ENCODE measurements around the gene TENM4. TPM values are rescaled to one million over a fixed set of nuclear protein-coding genes. Genes with fewer than 3 reads are reported as not detected.
A peak's percentile ranks its signal among the peaks of the same experiment; 100 is the strongest.

TENM4 gene
- total and polyA plus RNA-seq, 4 donors: 0.02 to 0.33 (median 0.14) TPM

DNA sequence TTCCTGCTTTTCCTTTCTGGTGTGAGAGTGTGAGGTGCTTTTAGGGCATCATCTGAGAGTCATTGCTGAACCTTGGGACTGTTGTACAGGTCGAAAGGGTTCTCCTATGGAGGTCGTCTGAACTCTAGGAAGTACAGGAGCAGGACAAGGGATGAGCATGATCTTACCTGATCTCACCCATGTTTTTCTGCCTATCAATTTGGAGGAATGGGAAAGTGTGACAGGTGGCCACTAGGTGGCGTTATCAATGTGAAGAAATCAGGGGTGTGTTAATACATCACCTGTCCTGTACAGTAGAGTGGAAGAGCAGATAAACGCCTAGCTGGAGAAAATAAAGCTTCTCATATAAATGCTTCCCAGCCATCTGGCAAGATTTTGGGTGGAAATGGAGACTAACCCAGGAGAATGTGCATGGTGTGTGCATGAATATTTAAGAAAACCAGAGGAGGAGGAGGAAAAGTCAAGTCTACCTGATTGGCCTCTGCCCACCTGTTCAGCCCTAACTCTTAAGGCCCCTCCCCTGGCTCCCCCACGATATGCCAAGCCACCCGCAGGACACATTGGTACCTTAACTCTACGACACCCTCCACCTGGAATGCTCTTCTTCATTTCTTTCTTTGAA is 794.2 kb downstream of the TENM4 start:
- H3K36me3 ChIP-seq (ENCODE audit: control insufficient read depth in 4 of 4, insufficient read depth in 3 of 4, low read depth in 1 of 4, low read length in 3 of 4): no peaks in the 10 kb centered on the region
- H3K9ac ChIP-seq (ENCODE audit: low read depth in 1 of 2, low read length in 2 of 2): no peak overlapping the region
- peak; percentile 51 for DNase-seq (ENCODE audit: low spot score)
- no peaks in the 10 kb centered on the region for H3K9me3 ChIP-seq (ENCODE audit: control insufficient read depth in 4 of 4, low read length in 3 of 4)
- WGBS: 21% methylated on average over 7 of the region's 7 CpGs
- H3K27me3 ChIP-seq (ENCODE audit: control insufficient read depth in 4 of 4, insufficient read depth in 4 of 4, low read length in 3 of 4): no peaks in the 10 kb centered on the region
- TF ChIP-seq, protein P1, sequence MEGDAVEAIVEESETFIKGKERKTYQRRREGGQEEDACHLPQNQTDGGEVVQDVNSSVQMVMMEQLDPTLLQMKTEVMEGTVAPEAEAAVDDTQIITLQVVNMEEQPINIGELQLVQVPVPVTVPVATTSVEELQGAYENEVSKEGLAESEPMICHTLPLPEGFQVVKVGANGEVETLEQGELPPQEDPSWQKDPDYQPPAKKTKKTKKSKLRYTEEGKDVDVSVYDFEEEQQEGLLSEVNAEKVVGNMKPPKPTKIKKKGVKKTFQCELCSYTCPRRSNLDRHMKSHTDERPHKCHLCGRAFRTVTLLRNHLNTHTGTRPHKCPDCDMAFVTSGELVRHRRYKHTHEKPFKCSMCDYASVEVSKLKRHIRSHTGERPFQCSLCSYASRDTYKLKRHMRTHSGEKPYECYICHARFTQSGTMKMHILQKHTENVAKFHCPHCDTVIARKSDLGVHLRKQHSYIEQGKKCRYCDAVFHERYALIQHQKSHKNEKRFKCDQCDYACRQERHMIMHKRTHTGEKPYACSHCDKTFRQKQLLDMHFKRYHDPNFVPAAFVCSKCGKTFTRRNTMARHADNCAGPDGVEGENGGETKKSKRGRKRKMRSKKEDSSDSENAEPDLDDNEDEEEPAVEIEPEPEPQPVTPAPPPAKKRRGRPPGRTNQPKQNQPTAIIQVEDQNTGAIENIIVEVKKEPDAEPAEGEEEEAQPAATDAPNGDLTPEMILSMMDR (IDR thresholded peaks at IDR 0.05; ENCODE audit: low read depth, low read length, missing input control): peak; percentile 86
- TF ChIP-seq RAD21 (IDR thresholded peaks at IDR 0.05): peak; percentile 80 to 86
- TF ChIP-seq, protein P2, sequence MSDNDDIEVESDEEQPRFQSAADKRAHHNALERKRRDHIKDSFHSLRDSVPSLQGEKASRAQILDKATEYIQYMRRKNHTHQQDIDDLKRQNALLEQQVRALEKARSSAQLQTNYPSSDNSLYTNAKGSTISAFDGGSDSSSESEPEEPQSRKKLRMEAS (IDR thresholded peaks at IDR 0.05): no peak
- H3K4me1 ChIP-seq (ENCODE audit: control insufficient read depth in 4 of 4, insufficient read depth in 4 of 4, low read length in 3 of 4): no peaks in the 10 kb centered on the region
- H3K4me3 ChIP-seq (ENCODE audit: low read depth in 1 of 3, low read length in 3 of 3): no peak overlapping the region
- no peak overlapping the region for H3K27ac ChIP-seq (ENCODE audit: low read depth in 1 of 2, low read length in 2 of 2)

DNA sequence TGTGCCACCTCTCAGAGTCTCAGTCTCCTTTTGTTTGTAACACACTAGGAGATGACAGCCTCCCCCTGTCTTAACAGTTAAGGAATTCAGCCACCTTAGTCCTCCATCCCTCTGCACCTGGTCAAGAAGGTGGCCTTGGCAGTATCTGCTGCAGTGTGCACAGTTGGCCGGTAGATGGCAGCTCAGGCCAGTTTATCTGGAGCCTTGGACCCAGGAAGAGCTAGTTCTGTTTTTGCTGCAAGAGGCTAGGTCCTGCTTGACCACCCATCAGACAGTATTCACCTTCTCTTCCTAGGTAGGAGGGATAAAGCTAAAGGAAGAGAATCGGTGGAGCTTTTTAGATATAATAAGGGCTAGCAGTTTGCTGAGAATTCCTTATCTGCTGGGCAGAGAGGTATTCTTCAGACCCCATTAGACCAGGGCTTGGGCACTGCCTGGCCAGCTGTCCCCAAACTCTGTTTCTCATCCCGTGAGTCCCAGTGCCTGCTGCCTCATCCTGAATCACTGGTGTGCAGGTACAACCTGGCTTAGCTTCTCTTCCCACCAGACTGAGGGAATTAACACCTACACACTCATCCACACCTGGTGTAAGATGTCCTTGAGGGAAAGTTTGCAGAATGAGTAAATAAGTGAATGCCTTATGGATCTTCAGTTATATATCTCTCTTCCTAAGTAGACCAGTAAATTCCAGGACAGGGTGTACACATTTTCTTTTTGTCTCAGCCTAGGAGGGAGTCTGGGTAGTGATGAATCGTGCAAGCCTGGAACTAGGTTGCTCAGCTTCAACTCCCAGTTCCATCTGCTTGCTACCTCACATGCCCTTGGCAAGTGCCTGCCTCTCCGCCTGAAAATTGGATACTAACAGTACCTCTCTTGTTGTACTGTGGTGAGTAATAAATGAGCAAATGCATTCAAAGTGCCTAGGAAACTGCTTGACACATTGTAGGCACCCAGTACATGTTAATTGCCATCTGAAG is 795.3 kb downstream of the TENM4 start:
- WGBS: 39% methylated on average over 5 of the region's 5 CpGs
- no peaks in the 10 kb centered on the region for H3K27me3 ChIP-seq (ENCODE audit: control insufficient read depth in 4 of 4, insufficient read depth in 4 of 4, low read length in 3 of 4)

DNA sequence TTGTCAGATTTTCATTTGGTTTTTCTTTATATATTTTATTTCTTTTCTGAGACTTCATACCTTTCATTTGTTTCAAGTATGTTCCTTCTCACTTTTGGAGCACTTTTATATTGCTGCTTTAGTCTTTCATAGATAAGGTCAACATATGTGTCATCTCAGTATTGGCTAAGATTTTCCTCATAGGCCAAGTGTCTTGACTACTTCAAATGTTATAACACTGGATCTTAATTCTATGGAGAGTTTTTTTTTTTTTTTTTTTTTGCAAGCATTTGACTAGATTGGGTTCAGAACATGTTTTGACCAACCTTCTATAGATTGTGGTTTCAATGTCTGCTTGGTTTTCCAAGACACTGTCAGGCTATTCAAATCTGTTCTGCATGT is 797.2 kb downstream of the TENM4 start:
- Histone ChIP-seq H3K4me3 (ENCODE audit: low read depth in 1 of 3, low read length in 3 of 3) (no peak overlapping the region), H3K9me3 (ENCODE audit: control insufficient read depth in 4 of 4, low read length in 3 of 4) (no peaks in the 10 kb centered on the region), H3K36me3 (ENCODE audit: control insufficient read depth in 4 of 4, insufficient read depth in 3 of 4, low read depth in 1 of 4, low read length in 3 of 4) (no peaks in the 10 kb centered on the region), H3K9ac (ENCODE audit: low read depth in 1 of 2, low read length in 2 of 2) (no peak overlapping the region), H3K27ac (ENCODE audit: low read depth in 1 of 2, low read length in 2 of 2) (no peak overlapping the region), H3K4me1 (ENCODE audit: control insufficient read depth in 4 of 4, insufficient read depth in 4 of 4, low read length in 3 of 4) (no peaks in the 10 kb centered on the region), H3K27me3 (ENCODE audit: control insufficient read depth in 4 of 4, insufficient read depth in 4 of 4, low read length in 3 of 4) (no peaks in the 10 kb centered on the region)
- TF ChIP-seq HNF4G (IDR thresholded peaks at IDR 0.05): no peak
- TF ChIP-seq, protein P3, sequence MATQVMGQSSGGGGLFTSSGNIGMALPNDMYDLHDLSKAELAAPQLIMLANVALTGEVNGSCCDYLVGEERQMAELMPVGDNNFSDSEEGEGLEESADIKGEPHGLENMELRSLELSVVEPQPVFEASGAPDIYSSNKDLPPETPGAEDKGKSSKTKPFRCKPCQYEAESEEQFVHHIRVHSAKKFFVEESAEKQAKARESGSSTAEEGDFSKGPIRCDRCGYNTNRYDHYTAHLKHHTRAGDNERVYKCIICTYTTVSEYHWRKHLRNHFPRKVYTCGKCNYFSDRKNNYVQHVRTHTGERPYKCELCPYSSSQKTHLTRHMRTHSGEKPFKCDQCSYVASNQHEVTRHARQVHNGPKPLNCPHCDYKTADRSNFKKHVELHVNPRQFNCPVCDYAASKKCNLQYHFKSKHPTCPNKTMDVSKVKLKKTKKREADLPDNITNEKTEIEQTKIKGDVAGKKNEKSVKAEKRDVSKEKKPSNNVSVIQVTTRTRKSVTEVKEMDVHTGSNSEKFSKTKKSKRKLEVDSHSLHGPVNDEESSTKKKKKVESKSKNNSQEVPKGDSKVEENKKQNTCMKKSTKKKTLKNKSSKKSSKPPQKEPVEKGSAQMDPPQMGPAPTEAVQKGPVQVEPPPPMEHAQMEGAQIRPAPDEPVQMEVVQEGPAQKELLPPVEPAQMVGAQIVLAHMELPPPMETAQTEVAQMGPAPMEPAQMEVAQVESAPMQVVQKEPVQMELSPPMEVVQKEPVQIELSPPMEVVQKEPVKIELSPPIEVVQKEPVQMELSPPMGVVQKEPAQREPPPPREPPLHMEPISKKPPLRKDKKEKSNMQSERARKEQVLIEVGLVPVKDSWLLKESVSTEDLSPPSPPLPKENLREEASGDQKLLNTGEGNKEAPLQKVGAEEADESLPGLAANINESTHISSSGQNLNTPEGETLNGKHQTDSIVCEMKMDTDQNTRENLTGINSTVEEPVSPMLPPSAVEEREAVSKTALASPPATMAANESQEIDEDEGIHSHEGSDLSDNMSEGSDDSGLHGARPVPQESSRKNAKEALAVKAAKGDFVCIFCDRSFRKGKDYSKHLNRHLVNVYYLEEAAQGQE (IDR thresholded peaks at IDR 0.05): no peak
- TF ChIP-seq NR2F2 (IDR thresholded peaks at IDR 0.05): no peak
- TF ChIP-seq, protein P1 (IDR thresholded peaks at IDR 0.05; ENCODE audit: low read depth, low read length, missing input control): no peak
- TF ChIP-seq FOXA2 (IDR thresholded peaks at IDR 0.05): no peak
- TF ChIP-seq SP1 (IDR thresholded peaks at IDR 0.05): no peak
- TF ChIP-seq, protein P2 (IDR thresholded peaks at IDR 0.05): no peak
- TF ChIP-seq HNF4A (conservative IDR thresholded peaks at IDR 0.05): no peak
- TF ChIP-seq EGR1 (IDR thresholded peaks at IDR 0.05; ENCODE audit: low read depth in 2 of 2): no peak
- TF ChIP-seq RXRA (IDR thresholded peaks at IDR 0.05): no peak
- TF ChIP-seq JUND (IDR thresholded peaks at IDR 0.05): no peak
- DNase-seq (ENCODE audit: low spot score): no peak

More for the DNA sequence above, 795.3 kb downstream of the TENM4 start:
- Histone ChIP-seq H3K9me3 (ENCODE audit: control insufficient read depth in 4 of 4, low read length in 3 of 4) (no peaks in the 10 kb centered on the region), H3K4me1 (ENCODE audit: control insufficient read depth in 4 of 4, insufficient read depth in 4 of 4, low read length in 3 of 4) (no peaks in the 10 kb centered on the region), H3K9ac (ENCODE audit: low read depth in 1 of 2, low read length in 2 of 2) (no peak overlapping the region), H3K36me3 (ENCODE audit: control insufficient read depth in 4 of 4, insufficient read depth in 3 of 4, low read depth in 1 of 4, low read length in 3 of 4) (no peaks in the 10 kb centered on the region), H3K27ac (ENCODE audit: low read depth in 1 of 2, low read length in 2 of 2) (no peak overlapping the region), H3K4me3 (ENCODE audit: low read depth in 1 of 3, low read length in 3 of 3) (no peak overlapping the region)
- TF ChIP-seq RAD21 (IDR thresholded peaks at IDR 0.05) (peak; percentile 94), NR2F2 (IDR thresholded peaks at IDR 0.05) (no peak), FOXA2 (IDR thresholded peaks at IDR 0.05) (no peak)
- TF ChIP-seq, protein P1 (IDR thresholded peaks at IDR 0.05; ENCODE audit: low read depth, low read length, missing input control): peak; percentile 96
- peak; percentile 77 for DNase-seq (ENCODE audit: low spot score)
